Fibroblast of skin of abdomen (primary cell): ENCODE measurements around the gene TEX12.
"Not testable (repeated sequence)": the region's sequence is repeated elsewhere in the genome, so short reads cannot be mapped to it uniquely, and the experiment has no call there.

Source experiments
- DNase-seq: peaks from one replicate; pipeline ENCODE4 v3.0.0-alpha.2; 2013

The TEX12 gene

DNA sequence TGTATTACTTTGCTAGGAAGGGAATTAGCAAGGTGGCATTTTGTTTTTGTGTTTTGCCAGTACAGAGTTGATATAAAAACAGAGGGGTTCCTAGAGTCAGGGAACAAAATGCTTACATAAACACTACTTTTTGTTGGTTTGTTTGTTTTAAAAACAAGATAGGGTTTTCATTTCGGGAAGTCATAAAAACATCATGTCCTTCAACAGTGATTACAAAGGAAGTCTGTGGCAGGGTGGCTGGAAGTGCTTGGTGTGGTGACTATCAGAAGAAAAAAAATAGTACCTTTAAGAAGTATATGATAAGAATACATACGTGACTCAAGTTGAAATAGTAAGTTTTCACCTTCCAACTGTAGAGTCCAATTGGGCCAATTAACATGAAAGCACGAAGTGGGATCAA, 2.1 kb upstream of the TEX12 start:
- no peak for DNase-seq

DNA sequence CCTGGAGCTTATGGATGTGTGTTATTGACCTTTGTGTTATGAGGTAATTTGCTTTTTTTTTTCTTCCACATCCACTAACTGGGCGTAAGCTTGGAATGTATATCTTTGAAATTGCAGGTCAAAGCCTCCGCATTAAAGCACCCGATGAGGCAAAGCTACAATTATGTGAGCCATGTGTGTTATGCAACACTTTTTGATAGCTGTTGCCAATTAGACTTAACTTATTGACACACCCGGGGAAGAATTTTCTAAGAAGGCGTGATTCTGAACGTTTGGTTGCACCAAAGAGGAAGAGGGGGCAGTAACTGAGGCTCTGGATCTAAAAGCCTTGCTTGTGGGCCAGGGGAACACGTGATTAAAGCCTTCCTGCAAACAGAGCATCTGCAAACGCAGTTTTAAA, 610 bp upstream of the TEX12 start:
- DNase-seq, result peak; percentile 64

DNA sequence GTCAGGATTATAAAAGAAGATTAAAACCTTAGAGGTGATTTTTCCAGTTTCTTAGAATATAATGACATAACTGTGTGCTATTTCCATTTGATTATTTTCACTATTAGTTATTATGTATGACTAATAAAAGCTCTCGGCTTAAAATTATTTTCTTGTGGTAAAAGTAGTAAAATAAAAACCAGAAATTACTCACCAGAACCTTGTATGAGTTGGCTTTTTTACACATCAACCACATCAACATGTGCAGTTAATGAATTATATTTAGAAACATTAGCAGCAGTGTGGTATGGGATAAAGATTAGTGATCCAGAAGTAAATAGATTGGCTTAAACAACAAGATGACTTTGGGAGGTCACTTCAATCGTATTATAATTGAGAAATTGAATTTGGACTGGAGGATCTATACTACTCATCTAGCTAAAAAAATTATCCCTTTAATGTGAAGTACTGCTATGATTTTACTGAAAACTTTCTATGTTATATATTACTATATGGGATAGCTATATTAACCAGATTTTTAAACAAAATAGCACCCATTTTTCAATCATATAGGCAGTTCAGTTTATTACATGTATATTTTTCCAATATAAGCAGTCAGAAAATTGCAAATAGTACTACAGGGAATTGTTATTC, 5.3 kb downstream of the TEX12 start:
- peak; percentile 64 for DNase-seq

DNA sequence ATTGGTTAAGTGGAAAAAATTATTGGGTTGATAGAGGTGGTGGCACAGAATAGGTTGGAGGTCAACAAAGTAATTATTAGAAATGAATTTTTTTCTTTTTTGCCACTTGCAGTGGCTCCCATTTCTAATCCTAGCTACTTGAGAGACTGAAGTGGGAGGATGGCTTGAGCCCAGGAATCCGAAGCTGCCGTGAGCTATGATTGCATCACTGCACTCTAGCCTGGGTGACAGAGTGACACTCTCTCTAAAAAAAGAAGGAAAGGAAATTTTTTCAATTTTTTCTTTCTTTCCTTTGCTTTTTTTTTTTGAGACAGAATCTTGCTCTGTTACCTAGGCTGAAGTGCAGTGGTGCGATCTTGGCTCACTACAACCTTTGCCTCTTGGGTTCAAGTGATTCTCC, 6.0 kb downstream of the TEX12 start:
- DNase-seq, result no peak

DNA sequence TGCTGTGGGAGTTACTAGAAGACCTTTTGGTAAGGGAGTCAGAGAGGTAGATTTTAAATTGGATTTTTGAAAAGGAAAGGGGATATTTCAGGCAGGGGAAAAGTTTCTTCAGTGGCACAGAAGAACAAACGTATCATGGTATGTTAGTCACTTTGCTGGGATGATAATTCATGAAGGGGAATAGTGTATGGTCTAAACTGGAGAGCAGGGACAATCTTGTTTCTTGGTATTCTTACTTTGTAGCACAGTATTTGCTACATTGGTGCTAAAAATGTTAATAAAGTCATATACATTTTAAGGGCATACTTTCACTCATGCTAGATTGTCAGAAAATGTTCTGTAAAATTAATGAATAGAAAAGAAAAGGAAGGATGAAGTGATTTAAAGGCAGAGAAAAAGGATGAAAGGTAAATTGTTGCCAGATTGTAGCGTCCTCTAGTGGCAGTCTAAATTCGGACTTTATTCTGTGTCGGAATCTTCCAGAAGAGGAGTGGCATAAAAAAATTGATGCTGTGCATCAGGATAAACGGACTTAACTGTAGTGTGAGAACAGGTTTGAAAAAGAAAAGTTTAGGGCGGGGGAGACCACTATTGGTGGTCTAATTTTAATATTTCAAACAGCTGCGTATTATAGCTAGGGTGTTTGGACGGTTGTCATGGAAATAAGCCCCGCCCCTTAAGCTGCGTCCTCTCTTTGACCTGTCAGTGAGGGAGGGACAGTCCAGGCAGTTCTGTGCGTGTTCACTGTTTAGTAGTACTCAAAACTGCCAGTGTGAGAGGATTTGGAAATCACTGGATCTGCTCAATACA, 7.8 kb downstream of the TEX12 start, which contains the start of gene BCO2:
Gene BCO2 (plus strand): TSS at position 724 of the 810 bp plus-strand sequence. CDS start 90 bp downstream, outside the sequence.
- peak; percentile 54 for DNase-seq

- DNase-seq, result no peak
Observed at GRCh38 chr11:112175599-112175952, 8.4 kb downstream of the TEX12 start.

- DNase-seq, result no peak
Observed at GRCh38 chr11:112176077-112176476, 8.9 kb downstream of the TEX12 start.

DNA sequence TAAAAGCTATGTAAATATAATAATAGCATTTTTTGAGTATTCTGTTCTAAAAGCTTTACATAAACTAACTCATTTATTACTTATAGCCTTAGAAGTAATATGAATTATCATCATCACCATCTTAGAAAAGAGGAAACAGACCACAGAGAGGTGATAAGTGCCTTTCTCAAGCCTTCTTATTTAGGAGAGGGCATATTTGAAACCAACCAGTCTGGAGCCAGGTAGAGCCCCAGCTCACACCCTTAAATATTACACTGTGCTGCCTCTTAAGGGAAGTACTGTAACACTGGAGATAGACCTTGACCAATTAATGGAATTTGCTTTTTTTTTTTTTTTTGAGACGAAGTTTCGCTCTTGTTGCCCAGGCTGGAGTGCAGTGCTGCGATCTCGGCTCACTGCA, 10.4 kb downstream of the TEX12 start:
- DNase-seq, result no peak

- no peak for DNase-seq
Observed at GRCh38 chr11:112178428-112178827, 11.3 kb downstream of the TEX12 start.

- no peak for DNase-seq
Observed at GRCh38 chr11:112178936-112179335, 11.8 kb downstream of the TEX12 start.

GRCh38 chr11:112179601-112180000, 12.4 kb downstream of the TEX12 start:
- DNase-seq, result no peak

DNA sequence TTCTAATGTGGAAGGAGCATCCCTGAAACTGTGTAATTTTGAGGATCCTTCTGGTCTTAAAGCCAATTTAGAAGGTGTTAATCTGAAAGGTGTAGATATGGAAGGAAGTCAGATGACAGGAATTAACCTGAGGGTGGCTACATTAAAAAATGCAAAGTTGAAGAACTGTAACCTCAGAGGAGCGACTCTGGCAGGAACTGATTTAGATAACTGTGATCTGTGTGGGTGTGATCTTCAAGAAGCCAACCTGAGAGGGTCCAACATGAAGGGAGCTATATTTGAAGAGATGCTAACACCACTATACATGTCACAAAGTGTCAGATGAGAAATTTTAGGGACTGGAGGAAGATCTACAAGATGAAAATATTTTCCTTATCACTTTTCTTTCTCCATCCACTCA, 15.7 kb downstream of the TEX12 start:
- DNase-seq, result no peak

GRCh38 chr11:112185883-112186282, 18.7 kb downstream of the TEX12 start:
- DNase-seq, result no peak

DNA sequence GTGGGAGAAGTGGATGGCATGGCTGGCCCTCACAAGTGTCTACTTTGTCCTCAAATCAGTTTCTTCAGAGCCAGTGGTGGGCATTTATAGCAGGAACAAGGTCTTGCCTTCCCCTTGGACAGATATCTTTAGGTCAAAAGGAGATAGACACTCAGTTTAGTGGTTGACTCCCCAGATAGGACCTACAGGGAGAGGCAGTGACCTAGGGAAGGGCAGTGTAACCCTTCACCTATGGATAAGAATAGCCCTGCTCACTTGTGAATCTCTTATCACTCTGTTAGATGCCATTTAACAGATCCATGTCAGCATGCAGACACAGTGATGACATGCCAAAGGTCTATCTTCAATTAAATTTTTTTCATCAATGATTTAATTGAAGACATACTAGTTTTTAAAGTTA, 19.1 kb downstream of the TEX12 start:
- DNase-seq, result no peak

DNA sequence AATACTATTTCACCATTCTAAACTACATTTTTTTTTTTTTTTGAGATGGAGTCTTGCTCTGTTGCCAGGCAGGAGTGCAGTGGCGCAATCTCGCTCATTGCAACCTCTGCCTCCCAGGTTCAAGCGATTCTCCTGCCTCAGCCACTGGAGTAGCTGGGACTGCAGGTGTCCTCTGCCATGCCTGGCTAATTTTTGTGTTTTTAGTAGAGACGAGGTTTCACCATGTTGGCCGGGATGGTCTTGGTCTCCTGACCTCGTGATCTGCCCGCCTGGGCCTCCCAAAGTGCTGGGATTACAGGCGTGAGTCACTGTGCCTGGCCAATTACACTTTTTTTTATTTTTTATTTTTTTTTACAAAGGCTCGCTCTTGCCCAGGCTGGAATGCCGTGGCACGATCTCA, 27.9 kb downstream of the TEX12 start:
- not testable (repeated sequence) for DNase-seq

DNA sequence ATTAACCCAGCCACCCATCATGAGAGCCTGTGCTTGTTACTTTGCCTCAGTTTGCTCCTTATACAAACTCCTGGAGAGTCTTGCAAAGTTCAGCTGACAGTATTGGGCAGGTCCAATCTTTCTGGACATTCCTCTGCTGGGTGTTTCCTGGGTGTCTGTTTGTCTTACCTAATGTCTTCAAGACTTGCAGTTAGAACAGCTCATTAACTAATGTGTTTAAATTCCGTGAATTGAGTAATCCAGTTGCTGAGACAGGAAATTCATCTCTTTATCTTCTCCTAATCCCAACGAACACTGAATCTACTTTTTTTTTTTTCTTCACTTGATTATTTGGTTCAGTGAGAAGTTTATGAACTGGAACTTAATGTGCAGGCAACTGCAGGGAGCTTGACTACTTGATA, 28.8 kb downstream of the TEX12 start:
- no peak for DNase-seq

GRCh38 chr11:112196519-112197087, 29.4 kb downstream of the TEX12 start:
- no peak for DNase-seq

- not testable (repeated sequence) for DNase-seq
Observed at GRCh38 chr11:112199101-112199500, 31.9 kb downstream of the TEX12 start.

DNA sequence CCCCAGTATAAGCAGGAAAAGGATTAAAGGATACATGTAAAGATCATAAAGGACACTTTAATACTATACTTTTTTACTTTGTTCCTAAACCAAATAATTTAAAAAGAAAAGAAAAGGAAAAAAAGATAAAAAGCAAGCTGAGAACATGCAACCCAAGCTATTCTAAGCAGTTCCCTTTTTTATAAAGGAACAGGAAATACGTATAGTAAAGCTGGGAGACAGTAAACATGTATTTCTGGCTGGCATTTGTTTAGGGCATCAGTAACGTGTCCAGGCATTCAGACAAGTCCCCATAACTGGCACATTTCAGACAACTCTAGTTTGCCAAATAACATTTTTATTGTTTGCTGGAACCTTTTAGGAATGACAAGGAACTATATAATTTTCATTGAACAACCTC, 33.1 kb downstream of the TEX12 start:
- DNase-seq, result no peak

- DNase-seq, result no peak
Observed at GRCh38 chr11:112206071-112206470, 38.9 kb downstream of the TEX12 start.

GRCh38 chr11:112210890-112211289, 43.7 kb downstream of the TEX12 start:
- DNase-seq, result no peak

GRCh38 chr11:112211536-112211935, 44.4 kb downstream of the TEX12 start:
- DNase-seq, result no peak

- no peak for DNase-seq
Observed at GRCh38 chr11:112212290-112212689, 45.1 kb downstream of the TEX12 start.

DNA sequence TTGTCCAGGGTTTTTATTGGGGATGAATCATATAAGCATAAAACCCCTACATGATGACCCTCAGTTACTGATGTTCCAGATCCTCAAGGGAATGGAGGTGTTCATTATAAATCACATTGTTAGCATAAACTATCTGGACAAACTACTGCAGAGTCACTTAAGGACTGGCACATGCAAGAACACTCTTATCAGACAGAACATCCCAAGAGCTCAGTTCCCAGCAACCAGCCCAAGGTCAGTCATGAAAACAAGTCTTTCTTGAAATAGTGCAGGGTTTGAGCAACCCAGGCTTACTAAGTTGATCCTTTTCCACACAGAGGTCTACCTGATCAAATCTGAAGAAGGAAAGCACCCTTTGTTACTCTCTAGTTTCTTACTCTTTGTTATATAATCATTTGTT, 45.5 kb downstream of the TEX12 start:
- no peak for DNase-seq
